Measurements from ENCODE around the gene WDR91. TPM values are rescaled to one million over a fixed set of nuclear protein-coding genes. Genes with fewer than 3 reads are reported as not detected.

WDR91 gene
- total and polyA plus RNA-seq, 2 donors (not counting 1 experiment from before 2014, with no cell fraction given), result 26.7 to 40.7 TPM

DNA sequence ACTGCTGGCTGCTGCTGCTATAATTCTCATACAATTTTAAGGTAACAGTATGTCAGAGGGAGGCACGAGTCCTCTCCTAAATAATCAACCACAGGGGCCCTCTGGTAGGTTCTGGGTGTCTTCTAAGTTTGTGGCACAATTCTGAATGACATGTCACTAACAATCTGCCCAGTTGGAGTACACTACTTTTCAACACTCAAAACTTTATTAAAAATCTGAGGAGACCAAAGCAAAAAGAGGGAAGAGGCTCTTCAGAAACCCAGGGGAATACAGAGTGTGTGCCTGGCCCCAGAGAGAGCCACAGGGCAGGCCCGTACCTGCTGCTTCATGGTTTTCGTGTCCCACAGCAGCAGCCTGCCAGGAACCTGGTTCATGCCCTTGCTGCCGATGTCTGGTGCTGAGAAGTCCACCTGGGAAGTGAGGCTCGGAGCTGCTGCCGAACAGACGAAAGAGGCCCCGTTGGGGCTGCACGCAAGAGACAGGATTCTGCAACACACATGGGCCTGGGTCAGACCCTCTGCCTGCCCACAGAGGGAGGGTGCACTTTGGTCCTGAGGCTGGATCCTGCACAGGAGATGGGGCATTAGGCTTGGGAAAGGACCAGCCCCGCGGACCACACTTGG is 18.3 kb downstream of the WDR91 start:
- Mint-ChIP-seq H3K27ac (peak overlapping the region; percentile 50), H3K27me3 (no peaks in the 10 kb centered on the region), H3K9me3 (ENCODE audit: insufficient read depth) (no peaks in the 10 kb centered on the region), H3K4me1 (peaks cover 13% of the 10 kb centered on the region), H3K4me3 (no peak overlapping the region)
- Histone ChIP-seq H3K27ac (ENCODE audit: low read length in 2 of 2) (no peak overlapping the region), H3K79me2 (ENCODE audit: control insufficient read depth, insufficient read depth, low read length) (no peaks in the 10 kb centered on the region), H4K20me1 (ENCODE audit: control insufficient read depth, insufficient read depth, low read length, poor library complexity, severe bottlenecking) (no peaks in the 10 kb centered on the region), H3K4me2 (replicated peaks; ENCODE audit: low read depth, low read length, poor library complexity, severe bottlenecking) (no peak overlapping the region), H3K9ac (ENCODE audit: low read length) (no peak overlapping the region), H3K36me3 (replicated peaks in 1 of 2; ENCODE audit: control extremely low read depth in 1 of 2, control insufficient read depth in 1 of 2, extremely low read depth in 1 of 2, insufficient read depth in 2 of 2, low read length in 1 of 2) (peaks cover 2 to 76% of the 10 kb centered on the region in 2 experiments), H3K4me3 (ENCODE audit: control extremely low read depth in 1 of 5, extremely low read depth in 1 of 5, insufficient read depth in 1 of 5, low read depth in 2 of 5, low read length in 4 of 5) (no peak overlapping the region), H2AFZ (ENCODE audit: insufficient read depth, low read depth, low read length, poor library complexity, severe bottlenecking) (no peak overlapping the region), H3K4me1 (ENCODE audit: control insufficient read depth in 2 of 2, insufficient read depth in 2 of 2, low read length in 2 of 2) (peaks cover 8 to 9% of the 10 kb centered on the region in 2 donors), H3K9me3 (ENCODE audit: control extremely low read depth in 1 of 3, control insufficient read depth in 2 of 3, insufficient read depth in 1 of 3, low read length in 2 of 3) (no peaks in the 10 kb centered on the region), H3K27me3 (replicated peaks in 1 of 4; ENCODE audit: control extremely low read depth in 1 of 4, control insufficient read depth in 3 of 4, insufficient read depth in 4 of 4, low read length in 3 of 4) (no peaks in the 10 kb centered on the region)
- intact Hi-C loops (cut with micrococcal nuclease), result no loop called here
- 96% methylated on average over 10 of the region's 11 CpGs for WGBS (ENCODE audit: insufficient coverage)
- ChIA-PET POLR2A (interaction anchor here (0.6 kb wide), 1 partner anchor 49 kb away, joined by 3 read pairs; no protein-coding TSS in a partner anchor), CTCF (no interaction called here)
- ATAC-seq (ENCODE audit: low read depth) (no peak), DNase-seq (no peak)
- TF ChIP-seq EZH2 (IDR thresholded peaks at IDR 0.05; ENCODE audit: borderline replicate concordance, insufficient read depth, low read depth, low read length, poor library complexity, severe bottlenecking) (no peak), CTCF (IDR thresholded peaks at IDR 0.05) (no peak)

GRCh38 chr7:135190703-135191102 is 20.6 kb downstream of the WDR91 start:
- no peak for DNase-seq
- H3K4me2 ChIP-seq (replicated peaks; ENCODE audit: low read depth, low read length, poor library complexity, severe bottlenecking), result no peak overlapping the region
- intact Hi-C loops (cut with micrococcal nuclease), result no loop called here
- H3K79me2 ChIP-seq (ENCODE audit: control insufficient read depth, insufficient read depth, low read length), result no peaks in the 10 kb centered on the region
- peaks cover 9 to 16% of the 10 kb centered on the region in 2 donors for H3K4me1 ChIP-seq (ENCODE audit: control insufficient read depth in 2 of 2, insufficient read depth in 2 of 2, low read length in 2 of 2)
- peaks cover 22% of the 10 kb centered on the region for H3K4me1 Mint-ChIP-seq
- CTCF ChIA-PET, result interaction anchor here (0.7 kb wide), 1 partner anchor 207 kb away, joined by 3 read pairs; no protein-coding TSS in a partner anchor
- H3K4me3 ChIP-seq (ENCODE audit: control extremely low read depth in 1 of 5, extremely low read depth in 1 of 5, insufficient read depth in 1 of 5, low read depth in 2 of 5, low read length in 4 of 5), result no peak overlapping the region
- no peak overlapping the region for H2AFZ ChIP-seq (ENCODE audit: insufficient read depth, low read depth, low read length, poor library complexity, severe bottlenecking)
- no peak overlapping the region for H3K27ac ChIP-seq (ENCODE audit: low read length in 2 of 2)
- no peak for TF ChIP-seq EZH2 (IDR thresholded peaks at IDR 0.05; ENCODE audit: borderline replicate concordance, insufficient read depth, low read depth, low read length, poor library complexity, severe bottlenecking)
- TF ChIP-seq CTCF (IDR thresholded peaks at IDR 0.05), result no peak
- no peak overlapping the region for H3K4me3 Mint-ChIP-seq
- peaks cover 2 to 71% of the 10 kb centered on the region in 2 experiments for H3K36me3 ChIP-seq (replicated peaks in 1 of 2; ENCODE audit: control extremely low read depth in 1 of 2, control insufficient read depth in 1 of 2, extremely low read depth in 1 of 2, insufficient read depth in 2 of 2, low read length in 1 of 2)
- ATAC-seq (ENCODE audit: low read depth), result no peak
- POLR2A ChIA-PET, result no interaction called here
- no peaks in the 10 kb centered on the region for H3K27me3 Mint-ChIP-seq
- no peak overlapping the region for H3K9ac ChIP-seq (ENCODE audit: low read length)
- no peaks in the 10 kb centered on the region for H3K27me3 ChIP-seq (replicated peaks in 1 of 4; ENCODE audit: control extremely low read depth in 1 of 4, control insufficient read depth in 3 of 4, insufficient read depth in 4 of 4, low read length in 3 of 4)
- no peaks in the 10 kb centered on the region for H3K9me3 ChIP-seq (ENCODE audit: control extremely low read depth in 1 of 3, control insufficient read depth in 2 of 3, insufficient read depth in 1 of 3, low read length in 2 of 3)
- no peaks in the 10 kb centered on the region for H3K9me3 Mint-ChIP-seq (ENCODE audit: insufficient read depth)
- no peaks in the 10 kb centered on the region for H4K20me1 ChIP-seq (ENCODE audit: control insufficient read depth, insufficient read depth, low read length, poor library complexity, severe bottlenecking)
- no peak overlapping the region for H3K27ac Mint-ChIP-seq
